SH-SY5Y (cell line): Measurements from ENCODE around the gene CMTM5.

Experiments
- GATA2 ChIP-seq: IDR thresholded peaks from 2 replicates; pipeline ENCODE4 v1.6.1; 2011; ENCODE audit warnings: mild to moderate bottlenecking, low read depth, low read length
- GATA3 ChIP-seq: IDR thresholded peaks from 2 replicates; pipeline ENCODE4 v1.6.1; 2011; ENCODE audit warnings: low read depth, mild to moderate bottlenecking, low read length, moderate library complexity

DNA sequence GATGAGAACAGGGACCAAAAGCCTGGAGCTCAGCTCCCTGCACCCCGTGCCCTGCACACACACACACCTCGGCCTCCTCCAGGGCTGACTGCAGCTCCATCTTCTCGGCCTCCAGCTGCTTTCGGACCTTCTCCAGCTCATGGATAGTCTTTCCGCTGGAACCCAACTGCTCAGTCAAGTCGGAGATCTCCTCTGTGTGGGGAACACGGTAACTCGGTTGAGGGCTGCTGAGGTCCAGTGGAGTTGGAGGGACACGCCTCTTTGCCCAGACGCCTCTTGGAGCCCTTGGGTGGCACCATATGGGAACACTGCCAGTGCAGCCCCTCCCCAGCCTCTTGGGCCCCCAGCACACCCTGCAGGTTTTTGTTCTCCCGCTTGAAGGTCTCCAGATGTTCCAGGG, 40.0 kb downstream of the CMTM5 start:
- TF ChIP-seq GATA2 (no peak), GATA3 (no peak)
